PC-3 (cell line): ENCODE results near the gene ZPBP. TPM values are rescaled to one million over a fixed set of nuclear protein-coding genes. Genes with fewer than 3 reads are reported as not detected.

ENCODE experiments used
- ATAC-seq: fragments of 200-7000 bp; cut with Tn5 transposase; 2 replicates; pipeline ENCODE4 v1.9.1; 2020; ENCODE audit warnings: mild to moderate bottlenecking, moderate library complexity
- BruUV-seq: library from RNA; stranded (reverse); fragments of 400-500 nt; replicated peaks from 2 replicates; lab custom pipeline; 2021; lab: Mats Ljungman, UMichigan
- CTCF ChIA-PET: fragments of 300-600 bp; sonication (Branson Sonifier 250); formaldehyde crosslinking; loops from one replicate; lab custom pipeline; 2022; ENCODE audit warnings: antibody characterized with exemption; lab: Charles Lee
- POLR2A ChIA-PET: fragments of 300-600 bp; sonication (Branson Sonifier 250); formaldehyde crosslinking; loops from one replicate; lab custom pipeline; 2022; ENCODE audit warnings: antibody characterized with exemption; ENCODE audit not compliant: unreplicated experiment; lab: Charles Lee
- DNase-seq: peaks from one replicate; pipeline ENCODE4 v3.0.0-alpha.2; 2015
- H2AFZ ChIP-seq: fragments of 300-600 bp; sonication (generic); 2 replicates; pipeline ENCODE4 v1.6.0; 2016; ENCODE audit warnings: antibody characterized with exemption, low read length
- H3F3A ChIP-seq: fragments of 300-600 bp; sonication (generic); one replicate; pipeline ENCODE4 v1.6.0; 2017; ENCODE audit warnings: antibody characterized with exemption, low read length, control low read depth, mild to moderate bottlenecking; ENCODE audit not compliant: unreplicated experiment
- H3K27ac ChIP-seq: fragments of 300-600 bp; sonication (generic); 2 replicates; pipeline ENCODE4 v1.5.1; 2016; ENCODE audit warnings: mild to moderate bottlenecking, low read length
- H3K27me3 ChIP-seq: fragments of 300-600 bp; sonication (generic); 2 replicates; pipeline ENCODE4 v1.6.1; 2016; ENCODE audit warnings: low read length, mixed read lengths
- H3K36me3 ChIP-seq: fragments of 300-600 bp; sonication (generic); 2 replicates; pipeline ENCODE4 v1.6.1; 2016; ENCODE audit warnings: low read depth, mixed run types, low read length, mixed read lengths
- H3K4me1 ChIP-seq: fragments of 300-600 bp; sonication (generic); 2 replicates; pipeline ENCODE4 v1.5.1; 2016; ENCODE audit warnings: low read length; ENCODE audit not compliant: insufficient read depth
- H3K4me2 ChIP-seq: fragments of 300-600 bp; sonication (generic); 2 replicates; pipeline ENCODE4 v1.6.0; 2016; ENCODE audit warnings: low read length
- H3K4me3 ChIP-seq: fragments of 300-600 bp; sonication (generic); 2 replicates; pipeline ENCODE4 v1.5.1; 2016; ENCODE audit warnings: mild to moderate bottlenecking, low read length, mixed read lengths
- H3K79me2 ChIP-seq: fragments of 300-600 bp; sonication (generic); 2 replicates; pipeline ENCODE4 v1.6.1; 2017; ENCODE audit warnings: low read length, mixed read lengths
- H3K9ac ChIP-seq: fragments of 300-600 bp; sonication (generic); 2 replicates; pipeline ENCODE4 v1.6.0; 2016; ENCODE audit warnings: mild to moderate bottlenecking, low read length
- H3K9me2 ChIP-seq: fragments of 300-600 bp; sonication (generic); replicated peaks from 2 replicates; pipeline ENCODE4 v1.6.1; 2016; ENCODE audit warnings: mixed run types, low read length, mixed read lengths
- H3K9me3 ChIP-seq: fragments of 300-600 bp; sonication (generic); 2 replicates; pipeline ENCODE4 v1.6.1; 2016; ENCODE audit warnings: low read length, mixed read lengths
- H4K20me1 ChIP-seq: fragments of 300-600 bp; sonication (generic); 2 replicates; pipeline ENCODE4 v1.6.1; 2016; ENCODE audit warnings: low read length, mixed read lengths
- EZH2 ChIP-seq: fragments of 300-600 bp; sonication (generic); IDR thresholded peaks from one replicate; pipeline ENCODE4 v1.6.1; 2017; ENCODE audit warnings: antibody characterized with exemption, mild to moderate bottlenecking, low read length; ENCODE audit not compliant: unreplicated experiment
- EZH2phosphoT487 ChIP-seq: fragments of 300-600 bp; sonication (generic); IDR thresholded peaks from 2 replicates; pipeline ENCODE4 v1.6.1; 2018; ENCODE audit warnings: mild to moderate bottlenecking, antibody characterized with exemption, low read length, borderline replicate concordance
- intact Hi-C: fragments of 100-400 bp; cut with micrococcal nuclease; formaldehyde crosslinking; loops from 2 replicates; pipeline ENCODE4 v1.9.0; 2023
- total RNA-seq: library from RNA; depleted of rRNA; stranded (reverse); fragments of >200 nt; gene quantifications from 2 replicates; pipeline ENCODE4 v1.2.3, GENCODE V29; 2014
- TF ChIP-seq, protein P1 (sequence below): fragments of 300-600 bp; sonication (generic); conservative IDR thresholded peaks from 2 replicates; pipeline ENCODE4 v1.5.1; 2017; ENCODE audit warnings: antibody characterized with exemption, low read depth, mild to moderate bottlenecking, low read length

The ZPBP gene
- total RNA-seq, 1 experiment from 2014 or later = not detected

DNA sequence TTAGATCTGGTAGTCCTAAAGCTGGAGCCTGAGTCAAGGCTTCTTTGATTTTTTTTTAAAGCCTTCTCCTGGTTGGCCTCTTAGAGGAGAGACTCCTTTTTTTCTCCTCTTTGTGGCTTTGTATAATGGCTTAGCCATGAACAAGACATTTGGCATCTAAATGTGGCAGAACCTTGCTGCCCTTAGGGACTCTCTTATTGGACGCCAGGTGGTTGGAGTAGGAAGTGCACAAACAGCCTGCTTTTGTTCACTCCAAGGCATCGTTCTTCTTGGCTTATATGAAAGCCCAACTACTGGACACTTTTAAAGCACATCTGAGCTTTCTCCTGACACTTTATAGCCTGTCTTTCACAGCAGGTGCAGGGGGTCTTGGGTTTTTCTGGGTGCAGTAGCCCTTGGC is 25.0 kb downstream of the ZPBP start:
- no peak overlapping the region for H3K27ac ChIP-seq
- H3K36me3 ChIP-seq = no peaks in the 10 kb centered on the region
- H3K9me2 ChIP-seq = no peaks in the 10 kb centered on the region
- no peaks in the 10 kb centered on the region for H3K27me3 ChIP-seq
- H3K79me2 ChIP-seq = no peaks in the 10 kb centered on the region
- peak overlapping the region; percentile 70 for H3K4me3 ChIP-seq
- CTCF ChIA-PET = no interaction called here
- peaks cover 13% of the 10 kb centered on the region for H3K4me1 ChIP-seq
- BruUV-seq = no TSS peak
- no peaks in the 10 kb centered on the region for H3K9me3 ChIP-seq
- no peaks in the 10 kb centered on the region for H3F3A ChIP-seq
- no peaks in the 10 kb centered on the region for H4K20me1 ChIP-seq
- peak overlapping the region; percentile 88 for H2AFZ ChIP-seq
- DNase-seq (peak; percentile 49), ATAC-seq (peak; percentile 56)
- POLR2A ChIA-PET = no interaction called here
- intact Hi-C loops = no loop called here
- TF ChIP-seq, protein P1, sequence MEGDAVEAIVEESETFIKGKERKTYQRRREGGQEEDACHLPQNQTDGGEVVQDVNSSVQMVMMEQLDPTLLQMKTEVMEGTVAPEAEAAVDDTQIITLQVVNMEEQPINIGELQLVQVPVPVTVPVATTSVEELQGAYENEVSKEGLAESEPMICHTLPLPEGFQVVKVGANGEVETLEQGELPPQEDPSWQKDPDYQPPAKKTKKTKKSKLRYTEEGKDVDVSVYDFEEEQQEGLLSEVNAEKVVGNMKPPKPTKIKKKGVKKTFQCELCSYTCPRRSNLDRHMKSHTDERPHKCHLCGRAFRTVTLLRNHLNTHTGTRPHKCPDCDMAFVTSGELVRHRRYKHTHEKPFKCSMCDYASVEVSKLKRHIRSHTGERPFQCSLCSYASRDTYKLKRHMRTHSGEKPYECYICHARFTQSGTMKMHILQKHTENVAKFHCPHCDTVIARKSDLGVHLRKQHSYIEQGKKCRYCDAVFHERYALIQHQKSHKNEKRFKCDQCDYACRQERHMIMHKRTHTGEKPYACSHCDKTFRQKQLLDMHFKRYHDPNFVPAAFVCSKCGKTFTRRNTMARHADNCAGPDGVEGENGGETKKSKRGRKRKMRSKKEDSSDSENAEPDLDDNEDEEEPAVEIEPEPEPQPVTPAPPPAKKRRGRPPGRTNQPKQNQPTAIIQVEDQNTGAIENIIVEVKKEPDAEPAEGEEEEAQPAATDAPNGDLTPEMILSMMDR = peak; percentile 41; the same call in 1 of the 2 replicates
- no peak for TF ChIP-seq EZH2
- no peak for TF ChIP-seq EZH2phosphoT487
- H3K9ac ChIP-seq = no peak overlapping the region
- H3K4me2 ChIP-seq = peak overlapping the region; percentile 94

DNA sequence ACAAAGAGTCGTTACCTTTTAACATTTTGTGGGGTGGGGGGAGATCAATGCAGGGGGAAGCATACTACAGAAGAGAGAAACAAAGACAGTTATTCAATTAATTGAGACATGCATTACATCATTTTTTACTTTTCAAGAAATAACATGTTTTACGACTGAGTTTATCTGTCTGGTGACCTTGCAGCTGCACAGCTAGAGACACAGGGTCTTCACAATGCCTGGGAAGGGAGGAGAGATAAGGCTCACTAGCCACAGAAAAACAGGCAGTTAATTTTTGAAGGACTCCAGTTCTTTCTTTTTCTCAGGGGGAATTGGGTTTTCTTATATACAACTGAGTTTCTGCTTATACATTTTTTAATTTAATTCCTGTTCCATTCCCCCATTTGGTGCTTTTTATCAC is 30.1 kb downstream of the ZPBP start:
- H4K20me1 ChIP-seq = no peaks in the 10 kb centered on the region
- H3K9me2 ChIP-seq = no peaks in the 10 kb centered on the region
- no peak overlapping the region for H2AFZ ChIP-seq
- no peaks in the 10 kb centered on the region for H3K36me3 ChIP-seq
- H3K27ac ChIP-seq = no peak overlapping the region
- H3K27me3 ChIP-seq = peaks cover 14% of the 10 kb centered on the region; the same call in 1 of the 2 replicates
- no peak overlapping the region for H3K4me3 ChIP-seq
- DNase-seq = no peak
- ATAC-seq = no peak
- H3K9ac ChIP-seq = no peak overlapping the region
- H3K9me3 ChIP-seq = no peaks in the 10 kb centered on the region
- POLR2A ChIA-PET = no interaction called here
- BruUV-seq = no TSS peak
- no peaks in the 10 kb centered on the region for H3K79me2 ChIP-seq
- CTCF ChIA-PET = no interaction called here
- H3F3A ChIP-seq = no peaks in the 10 kb centered on the region
- intact Hi-C loops = no loop called here
- no peak overlapping the region for H3K4me2 ChIP-seq
- H3K4me1 ChIP-seq = no peaks in the 10 kb centered on the region; the same call in 1 of the 2 replicates
- TF ChIP-seq EZH2 = no peak
- TF ChIP-seq, protein P1 = no peak
- TF ChIP-seq EZH2phosphoT487 = no peak

DNA sequence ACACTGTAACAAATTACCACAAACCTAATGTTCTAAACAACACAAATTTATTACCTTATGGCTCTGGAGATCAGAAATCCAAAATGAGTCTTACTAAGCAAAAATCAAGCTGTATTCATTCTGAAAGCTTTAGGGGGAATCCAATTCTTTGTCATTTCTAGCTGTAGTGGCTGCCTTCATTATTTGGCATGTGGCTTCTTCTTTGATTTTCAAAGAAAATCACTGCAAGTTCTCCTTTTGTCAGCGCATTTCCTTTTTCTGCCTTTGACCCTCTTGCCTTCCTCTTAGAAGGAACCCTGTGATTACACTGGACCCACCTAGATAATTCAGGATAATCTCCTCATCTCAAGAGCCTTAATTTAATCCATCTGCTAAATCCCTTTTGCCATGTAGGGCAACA is 36.9 kb downstream of the ZPBP start:
- Histone ChIP-seq H3K79me2 (no peaks in the 10 kb centered on the region), H3K4me2 (no peak overlapping the region), H3K9me3 (no peaks in the 10 kb centered on the region), H2AFZ (no peak overlapping the region), H3K27ac (no peak overlapping the region), H3K27me3 (peaks cover 30% of the 10 kb centered on the region), H3K36me3 (no peaks in the 10 kb centered on the region), H3K9ac (no peak overlapping the region), H4K20me1 (no peaks in the 10 kb centered on the region), H3F3A (no peaks in the 10 kb centered on the region), H3K4me1 (no peaks in the 10 kb centered on the region), H3K9me2 (no peaks in the 10 kb centered on the region), H3K4me3 (no peak overlapping the region)
- no peak for DNase-seq
- no TSS peak for BruUV-seq
- CTCF ChIA-PET = no interaction called here
- no peak for TF ChIP-seq EZH2
- TF ChIP-seq, protein P1 = no peak
- no peak for TF ChIP-seq EZH2phosphoT487
- intact Hi-C loops = no loop called here
- POLR2A ChIA-PET = no interaction called here
- ATAC-seq = no peak
